Subcutaneous adipose tissue (tissue), 4 donors: ENCODE results near the gene ASF1A. TPM values are rescaled to one million over a fixed set of nuclear protein-coding genes. Genes with fewer than 3 reads are reported as not detected.

ENCODE experiments used
- CTCF ChIP-seq: fragments of 450-650 bp; IDR thresholded peaks from one replicate; pipeline ENCODE4 v1.5.1; 2016; ENCODE audit warnings: low read depth, mild to moderate bottlenecking, control low read depth, antibody characterized with exemption, moderate library complexity
- total RNA-seq, 4 donors: library from RNA; depleted of rRNA; stranded (reverse); fragments of >200 nt; gene quantifications; one replicate each; pipeline ENCODE4 v1.1.0, GENCODE V29; 2016

The ASF1A gene
- total RNA-seq, 4 donors from 2014 or later: 5.3 to 11.4 (median 8.3) TPM

GRCh38 chr6:118914598-118914997 lies 20.6 kb downstream of the ASF1A start:
- TF ChIP-seq CTCF: no peak

- TF ChIP-seq CTCF: no peak
These were observed 23.8 kb downstream of the ASF1A start for GRCh38 chr6:118917546-118918328.

- TF ChIP-seq CTCF: no peak
These were observed 24.4 kb downstream of the ASF1A start for GRCh38 chr6:118918329-118918725.

- no peak for TF ChIP-seq CTCF
These were observed 27.1 kb downstream of the ASF1A start for GRCh38 chr6:118921084-118921483.

- TF ChIP-seq CTCF: no peak
These were observed 29.1 kb downstream of the ASF1A start for GRCh38 chr6:118923035-118923434.

- no peak for TF ChIP-seq CTCF
These were observed 36.7 kb downstream of the ASF1A start for GRCh38 chr6:118930680-118931079.

- TF ChIP-seq CTCF: no peak
These were observed 37.5 kb downstream of the ASF1A start for GRCh38 chr6:118931436-118931835.
